Natural killer cell (primary cell): ENCODE results near the gene GFOD1. TPM values are rescaled to one million over a fixed set of nuclear protein-coding genes. Genes with fewer than 3 reads are reported as not detected.
"Not testable (repeated sequence)": the region's sequence is repeated elsewhere in the genome, so short reads cannot be mapped to it uniquely, and the experiment has no call there.

Source experiments
- ATAC-seq, 3 donors: fragments of 150-1000 bp in 2 of 3; fragments of 200-7000 bp in 1 of 3; cut with Tn5 transposase; 1 replicate in 1 of 3; 2 replicates in 2 of 3; pipeline ENCODE4 v1.10.0; 2021; ENCODE audit warnings: mild to moderate bottlenecking in 2 of 3, moderate library complexity in 2 of 3
- DNase-seq, 2 donors: peaks; one replicate each; pipeline versions ENCODE4 v3.0.0 to v3.0.0-alpha.2; 2013 to 2021; ENCODE audit warnings: mixed read lengths in 1 of 2
- H3K27ac ChIP-seq: one replicate; pipeline ENCODE4 v1.5.1; 2013; ENCODE audit warnings: mild to moderate bottlenecking, low read length
- H3K27me3 ChIP-seq: one replicate; pipeline ENCODE4 v1.6.1; 2013; ENCODE audit warnings: low read length; ENCODE audit not compliant: control insufficient read depth, insufficient read depth
- H3K36me3 ChIP-seq: one replicate; pipeline ENCODE4 v1.6.1; 2013; ENCODE audit warnings: low read length; ENCODE audit not compliant: control insufficient read depth, insufficient read depth
- H3K4me1 ChIP-seq: one replicate; pipeline ENCODE4 v1.6.1; 2013; ENCODE audit warnings: low read length; ENCODE audit not compliant: control insufficient read depth, insufficient read depth
- H3K4me3 ChIP-seq: one replicate; pipeline ENCODE4 v1.5.1; 2013; ENCODE audit warnings: low read length
- H3K9me3 ChIP-seq: one replicate; pipeline ENCODE4 v1.6.1; 2013; ENCODE audit warnings: low read length; ENCODE audit not compliant: control insufficient read depth, insufficient read depth
- H3K27ac Mint-ChIP-seq, 2 donors: one replicate each; pipeline ENCODE4 v1.8.0; 2022; ENCODE audit warnings: mild to moderate bottlenecking in 2 of 2, mixed read lengths in 2 of 2, moderate library complexity in 1 of 2
- H3K27me3 Mint-ChIP-seq, 2 donors: one replicate each; pipeline ENCODE4 v1.8.0; 2022; ENCODE audit warnings: low read depth in 2 of 2, mixed read lengths in 2 of 2
- H3K36me3 Mint-ChIP-seq: one replicate; pipeline ENCODE4 v1.8.0; 2022; ENCODE audit warnings: mixed read lengths
- H3K4me1 Mint-ChIP-seq, 2 donors: one replicate each; pipeline ENCODE4 v1.8.0; 2022; ENCODE audit warnings: mixed read lengths in 2 of 2
- H3K4me3 Mint-ChIP-seq: one replicate; pipeline ENCODE4 v1.8.0; 2022; ENCODE audit warnings: mild to moderate bottlenecking, moderate library complexity, mixed read lengths
- H3K9me3 Mint-ChIP-seq, 2 donors: one replicate each; pipeline ENCODE4 v1.8.0; 2022; ENCODE audit warnings: mixed read lengths in 2 of 2
- CTCF ChIP-seq: fragments of 200-600 bp; IDR thresholded peaks from one replicate; pipeline ENCODE4 v1.8.0; 2022; ENCODE audit warnings: antibody characterized with exemption
- WGBS: methylation state at CpG from one replicate; pipeline ENCODE4 v1.1.7; 2013; ENCODE audit warnings: missing lambda C conversion rate; ENCODE audit not compliant: insufficient coverage; 5-methylcytosine and 5-hydroxymethylcytosine counted together
- intact Hi-C: fragments of 100-400 bp; cut with micrococcal nuclease; formaldehyde crosslinking; loops from one replicate; pipeline ENCODE4 v1.14.2; 2022
- total RNA-seq, 4 donors: library from RNA; stranded (reverse); fragments of 120-200 nt in 1 of 4; gene quantifications; one replicate each; pipeline versions ENCODE4 v1.2.3 to v1.2.4, GENCODE V29; 2013 to 2022

GFOD1 gene
- total RNA-seq, 3 donors from 2014 or later (not counting 1 experiment from before 2014, with no cell fraction given): 59.7 to 74.5 (median 71.2) TPM

GRCh38 chr6:13444604-13445003 is 42.8 kb downstream of the GFOD1 start:
- no CpG with 5 or more reads among the region's 3 CpGs for WGBS
- no peak overlapping the region for H3K4me3 ChIP-seq
- Mint-ChIP-seq H3K4me1 (peaks cover 77 to 79% of the 10 kb centered on the region in 2 donors), H3K27ac (peak overlapping the region; percentile 97 to 99), H3K9me3 (no peaks in the 10 kb centered on the region), H3K27me3 (no peaks in the 10 kb centered on the region), H3K36me3 (no peaks in the 10 kb centered on the region), H3K4me3 (peak overlapping the region; percentile 70)
- TF ChIP-seq CTCF: no peak
- DNase-seq (no peak), ATAC-seq (no peak)
- peak overlapping the region; percentile 26 for H3K27ac ChIP-seq
- no peaks in the 10 kb centered on the region for H3K9me3 ChIP-seq
- H3K36me3 ChIP-seq: no peaks in the 10 kb centered on the region
- no peaks in the 10 kb centered on the region for H3K27me3 ChIP-seq
- intact Hi-C loops: no loop called here
- peaks cover 51% of the 10 kb centered on the region for H3K4me1 ChIP-seq

GRCh38 chr6:13443978-13444377 is 43.4 kb downstream of the GFOD1 start:
- intact Hi-C loops: not testable (repeated sequence)

GRCh38 chr6:13441778-13442177 is 45.6 kb downstream of the GFOD1 start:
- DNase-seq (peak in 1 of 2 donors; percentile 0), ATAC-seq (no peak)
- Mint-ChIP-seq H3K4me1 (peaks cover 73 to 75% of the 10 kb centered on the region in 2 donors), H3K36me3 (no peaks in the 10 kb centered on the region), H3K27ac (peak overlapping the region in 1 of 2 donors; percentile 80), H3K9me3 (no peaks in the 10 kb centered on the region), H3K4me3 (no peak overlapping the region), H3K27me3 (no peaks in the 10 kb centered on the region)
- H3K27me3 ChIP-seq: no peaks in the 10 kb centered on the region
- no peaks in the 10 kb centered on the region for H3K9me3 ChIP-seq
- intact Hi-C loops: no loop called here
- peaks cover 29% of the 10 kb centered on the region for H3K4me1 ChIP-seq
- TF ChIP-seq CTCF: no peak
- 88% methylated on average over 4 of the region's 4 CpGs for WGBS
- H3K27ac ChIP-seq: no peak overlapping the region
- no peak overlapping the region for H3K4me3 ChIP-seq
- H3K36me3 ChIP-seq: no peaks in the 10 kb centered on the region

More at GRCh38 chr6:13443978-13444377, 43.4 kb downstream of the GFOD1 start:
- 88% methylated on average over 5 of the region's 6 CpGs for WGBS
- not testable (repeated sequence) for H3K4me3 ChIP-seq, H3K4me3 Mint-ChIP-seq, H3K36me3 ChIP-seq, H3K36me3 Mint-ChIP-seq, H3K27ac ChIP-seq, H3K27me3 ChIP-seq, DNase-seq, H3K27me3 Mint-ChIP-seq, ATAC-seq, H3K9me3 Mint-ChIP-seq, H3K9me3 ChIP-seq
- Mint-ChIP-seq H3K4me1 (peaks cover 77 to 79% of the 10 kb centered on the region in 2 donors), H3K27ac (peak overlapping the region; percentile 80 to 97)
- H3K4me1 ChIP-seq: peaks cover 45% of the 10 kb centered on the region

DNA sequence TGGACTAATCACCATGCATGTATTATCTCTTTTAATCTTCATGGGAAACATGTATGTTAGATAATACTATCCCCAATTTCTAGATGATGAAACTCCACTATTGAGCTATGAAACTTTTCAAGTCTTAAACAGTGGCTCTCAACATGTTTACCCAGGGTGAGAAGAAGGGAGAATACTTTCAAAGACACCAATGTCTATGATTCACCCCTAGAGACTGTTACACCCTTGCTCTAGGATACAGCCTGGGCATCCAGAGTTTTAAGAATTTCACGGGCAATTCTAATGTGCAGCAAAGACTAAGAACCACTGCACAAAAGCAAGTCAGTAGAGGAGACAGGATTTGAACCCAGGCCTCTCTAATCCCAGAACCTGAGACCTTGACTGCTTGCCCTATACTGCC is 47.8 kb downstream of the GFOD1 start:
- peaks cover 70 to 75% of the 10 kb centered on the region in 2 donors for H3K4me1 Mint-ChIP-seq
- H3K27me3 Mint-ChIP-seq: no peaks in the 10 kb centered on the region
- H3K36me3 ChIP-seq: no peaks in the 10 kb centered on the region
- 93% methylated on average over 1 of the region's 1 CpG for WGBS
- no peak overlapping the region for H3K4me3 Mint-ChIP-seq
- H3K27me3 ChIP-seq: no peaks in the 10 kb centered on the region
- peaks cover 22% of the 10 kb centered on the region for H3K4me1 ChIP-seq
- no peaks in the 10 kb centered on the region for H3K9me3 ChIP-seq
- intact Hi-C loops: no loop called here
- no peaks in the 10 kb centered on the region for H3K9me3 Mint-ChIP-seq
- H3K27ac ChIP-seq: no peak overlapping the region
- H3K36me3 Mint-ChIP-seq: no peaks in the 10 kb centered on the region
- H3K27ac Mint-ChIP-seq: peak overlapping the region; percentile 50 to 55
- no peak for DNase-seq
- no peak for ATAC-seq
- no peak for TF ChIP-seq CTCF
- no peak overlapping the region for H3K4me3 ChIP-seq
